IPS DF 6.9 (cell line): ENCODE measurements around the gene XIAP.
"Not testable (repeated sequence)": the region's sequence is repeated elsewhere in the genome, so short reads cannot be mapped to it uniquely, and the experiment has no call there.

ENCODE experiments used
- DNase-seq: peaks from one replicate; pipeline ENCODE4 v3.0.0-alpha.2; 2013; ENCODE audit warnings: low read depth, low spot score
- H3K27ac ChIP-seq: one replicate; pipeline ENCODE4 v1.5.1; 2013; ENCODE audit warnings: low read length, control low read depth
- H3K27me3 ChIP-seq: 2 replicates; pipeline ENCODE4 v1.6.1; 2013; ENCODE audit warnings: mild to moderate bottlenecking, low read length; ENCODE audit not compliant: control insufficient read depth, insufficient read depth
- H3K36me3 ChIP-seq: 2 replicates; pipeline ENCODE4 v1.6.1; 2013; ENCODE audit warnings: low read length; ENCODE audit not compliant: control insufficient read depth, insufficient read depth
- H3K4me1 ChIP-seq: 2 replicates; pipeline ENCODE4 v1.6.1; 2013; ENCODE audit warnings: low read length; ENCODE audit not compliant: control insufficient read depth, insufficient read depth
- H3K4me3 ChIP-seq: 2 replicates; pipeline ENCODE4 v1.5.1; 2013; ENCODE audit warnings: mild to moderate bottlenecking, low read length
- H3K9me3 ChIP-seq: 2 replicates; pipeline ENCODE4 v1.6.1; 2013; ENCODE audit warnings: low read length, inconsistent platforms; ENCODE audit not compliant: control insufficient read depth, insufficient read depth
- WGBS: extraction: QIAGEN DNeasy Blood & Tissue Kit; methylation state at CpG from one replicate; pipeline ENCODE4 v1.1.7; 2013; ENCODE audit warnings: mixed read lengths, missing lambda C conversion rate; ENCODE audit not compliant: insufficient read length, insufficient coverage; 5-methylcytosine and 5-hydroxymethylcytosine counted together

Gene XIAP

DNA sequence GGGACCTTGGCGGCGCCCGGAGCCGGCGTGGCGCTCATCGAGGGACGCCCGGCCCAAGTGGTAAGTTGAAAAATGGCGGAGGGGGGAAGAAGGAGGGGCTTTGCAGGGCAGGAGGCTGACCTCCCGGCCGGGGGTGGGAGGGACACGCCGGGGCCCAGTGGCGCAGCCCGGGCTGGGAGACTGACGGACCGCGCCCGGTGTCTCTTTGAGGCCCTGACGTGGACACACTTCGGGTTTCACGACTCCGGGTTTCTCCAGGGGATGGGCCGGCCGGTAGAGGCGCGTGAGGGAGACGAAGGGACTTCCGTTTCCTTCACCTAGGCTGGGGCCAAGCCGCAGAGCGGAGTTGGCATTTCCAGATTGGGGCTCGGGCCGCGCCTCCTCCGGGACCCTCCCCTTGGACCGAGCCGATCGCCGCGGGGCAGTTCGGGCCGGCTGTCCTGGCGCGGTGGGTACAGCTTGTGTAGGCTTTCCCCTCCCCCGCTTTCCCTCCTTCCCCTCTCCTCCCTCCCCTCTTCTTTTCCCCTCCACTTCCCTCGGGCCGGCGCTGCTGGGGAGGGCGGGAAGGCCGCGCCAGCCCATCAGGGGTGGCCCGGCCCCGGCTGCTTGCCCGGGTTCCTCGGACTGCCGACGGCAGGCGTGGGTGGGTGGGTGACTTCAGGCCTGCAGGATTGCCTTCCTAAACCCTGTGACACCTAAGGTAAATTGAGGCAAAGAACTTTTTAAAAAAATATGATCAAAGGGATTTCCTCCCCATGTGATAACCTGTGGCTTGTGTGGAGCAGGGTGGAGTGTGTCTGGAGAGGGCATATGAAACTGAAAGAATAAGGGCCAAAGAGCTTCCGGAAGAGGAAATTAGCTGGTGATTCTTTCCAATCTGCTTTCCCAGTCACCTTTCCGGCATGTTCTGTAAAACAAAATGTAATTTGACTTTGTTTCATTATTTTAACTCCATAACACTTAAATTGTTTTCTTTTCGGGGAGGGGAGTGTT, at the start of gene XIAP:
TSS of gene XIAP (plus strand) at position 208 of the 993 bp plus-strand sequence. CDS start 25,610 bp downstream, outside the sequence.
- Histone ChIP-seq H3K36me3 (no peaks in the 10 kb centered on the region), H3K9me3 (no peaks in the 10 kb centered on the region), H3K4me3 (peak within 1 kb of the TSS; percentile 91; the same call in 1 of the 2 replicates), H3K27me3 (no peaks in the 10 kb centered on the region), H3K4me1 (no peaks in the 10 kb centered on the region), H3K27ac (no peak within 1 kb of the TSS)
- WGBS = no CpG with 5 or more reads among the region's 62 CpGs
- no peak for DNase-seq

DNA sequence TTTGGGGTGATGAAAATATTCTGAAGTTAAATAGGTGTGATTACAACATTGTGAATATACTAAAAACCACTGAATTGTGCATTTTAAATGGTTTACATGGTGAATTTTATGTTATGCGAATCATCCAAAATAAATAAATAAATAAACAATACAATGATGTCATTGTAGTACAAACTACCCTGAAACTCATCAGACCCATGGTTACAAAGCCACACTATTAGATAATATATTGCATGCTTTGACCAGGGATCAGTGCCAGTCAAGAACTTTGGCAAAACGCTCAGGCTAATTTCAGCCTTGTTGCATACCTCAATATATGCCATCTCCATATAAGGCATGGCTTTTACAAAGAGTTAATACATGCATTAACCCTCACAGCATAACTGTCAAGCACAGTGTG, 45.5 kb upstream of the XIAP start:
- Histone ChIP-seq H3K4me3 (no peak overlapping the region), H3K36me3 (no peaks in the 10 kb centered on the region), H3K27me3 (no peaks in the 10 kb centered on the region), H3K27ac (no peak overlapping the region), H3K4me1 (no peaks in the 10 kb centered on the region), H3K9me3 (no peaks in the 10 kb centered on the region)
- DNase-seq = no peak
- WGBS = no CpG with 5 or more reads among the region's 2 CpGs

DNA sequence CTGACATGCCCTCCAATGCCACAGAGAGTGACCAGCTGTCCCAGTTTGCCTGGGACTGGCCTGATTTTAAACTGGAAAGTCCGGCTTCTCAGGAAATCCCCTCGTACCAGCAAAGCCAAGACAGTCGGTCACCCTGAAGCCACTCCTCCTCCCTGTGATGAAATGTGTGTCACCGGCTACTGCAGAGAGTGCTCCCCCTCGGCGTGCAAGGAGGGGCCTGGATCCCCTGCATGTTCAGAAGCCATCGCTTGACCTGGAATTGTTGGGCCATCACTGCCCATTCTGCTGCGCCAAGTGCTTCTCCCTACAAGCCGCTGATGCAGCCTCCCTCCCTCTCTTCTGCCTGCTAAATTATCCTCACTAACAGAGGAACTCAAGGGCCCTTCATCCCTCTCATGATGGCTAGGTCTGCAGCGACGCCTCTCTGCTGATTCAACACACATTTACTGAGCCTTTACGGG, 44.9 kb upstream of the XIAP start:
- not testable (repeated sequence) for DNase-seq, H3K4me3 ChIP-seq, H3K9me3 ChIP-seq, H3K4me1 ChIP-seq, H3K36me3 ChIP-seq, H3K27me3 ChIP-seq, H3K27ac ChIP-seq
- WGBS = no CpG with 5 or more reads among the region's 12 CpGs

DNA sequence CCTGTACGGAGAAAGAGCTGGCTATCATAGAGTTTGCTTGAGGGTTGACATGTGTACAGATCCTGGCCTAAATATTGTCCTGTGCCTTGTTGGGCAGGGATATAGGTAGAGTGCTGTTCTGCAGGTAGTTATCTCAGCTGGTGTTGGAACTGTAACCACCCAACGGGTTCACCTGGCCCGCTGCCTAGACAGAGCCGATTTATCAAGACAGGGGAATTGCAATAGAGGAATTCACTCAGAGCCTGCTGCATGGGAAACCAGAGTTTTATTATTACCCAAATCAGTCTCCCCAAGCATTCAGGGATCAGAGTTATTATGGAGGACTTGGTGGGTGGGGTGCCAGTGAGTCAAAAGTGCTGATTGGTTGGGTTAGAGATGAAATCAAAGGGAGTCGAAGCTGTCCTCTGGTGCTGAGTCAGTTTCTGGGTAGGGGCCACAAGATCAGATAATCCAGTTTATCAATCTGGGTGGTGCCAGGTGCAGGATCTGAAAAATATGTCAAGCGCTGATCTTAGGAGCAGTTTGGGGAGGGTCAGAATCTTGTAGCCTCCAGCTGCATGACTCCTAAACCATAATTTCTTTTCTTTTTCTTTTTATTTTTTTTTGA, 42.5 kb upstream of the XIAP start:
- Histone ChIP-seq H3K4me3 (no peak overlapping the region), H3K27me3 (no peaks in the 10 kb centered on the region), H3K9me3 (no peaks in the 10 kb centered on the region), H3K36me3 (no peaks in the 10 kb centered on the region), H3K27ac (no peak overlapping the region), H3K4me1 (no peaks in the 10 kb centered on the region)
- no peak for DNase-seq
- WGBS = no CpG with 5 or more reads among the region's 6 CpGs

DNA sequence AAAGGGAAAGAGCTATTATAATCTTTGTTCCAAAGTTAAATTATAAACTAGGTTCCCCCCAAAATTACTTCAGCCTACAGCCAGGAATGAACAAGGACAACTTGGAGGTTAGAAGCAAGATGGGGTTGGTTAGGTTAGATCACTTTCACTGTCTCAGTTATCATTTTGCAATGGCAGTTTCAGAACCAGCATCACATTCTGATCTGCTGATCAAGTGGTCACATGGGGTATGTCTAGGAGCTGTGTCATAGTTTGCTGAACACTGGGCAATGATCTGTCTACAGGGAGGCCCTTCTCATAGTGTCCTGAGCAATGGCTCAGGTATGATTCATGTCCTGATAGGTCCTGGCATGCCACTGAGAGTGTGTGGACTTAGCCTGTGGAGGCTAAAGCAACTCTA, 41.6 kb upstream of the XIAP start:
- DNase-seq = no peak
- Histone ChIP-seq H3K27ac (no peak overlapping the region), H3K27me3 (no peaks in the 10 kb centered on the region), H3K9me3 (no peaks in the 10 kb centered on the region), H3K36me3 (no peaks in the 10 kb centered on the region), H3K4me3 (no peak overlapping the region), H3K4me1 (no peaks in the 10 kb centered on the region)

DNA sequence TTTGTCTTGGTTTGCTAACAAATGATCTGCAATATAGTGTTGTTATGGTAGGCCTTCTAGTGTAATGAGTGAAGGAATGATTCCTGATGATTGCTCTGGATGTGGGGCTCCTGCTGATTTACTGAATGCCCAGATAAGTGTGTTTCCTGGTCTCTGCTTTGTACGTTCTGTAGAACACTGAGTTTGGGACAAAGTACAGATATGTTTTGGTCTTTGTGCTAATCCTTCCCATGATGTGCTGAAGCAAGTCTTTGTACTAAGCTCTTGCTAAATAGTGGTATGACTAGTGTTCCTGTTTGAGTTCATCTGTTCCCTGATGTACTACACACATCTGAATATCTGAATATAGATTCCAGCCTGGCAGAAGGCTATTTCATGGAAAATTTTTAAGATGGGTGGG, 36.9 kb upstream of the XIAP start:
- no CpG with 5 or more reads among the region's 1 CpG for WGBS
- peaks cover 1% of the 10 kb centered on the region; the same call in 1 of the 2 replicates for H3K4me1 ChIP-seq
- H3K9me3 ChIP-seq = no peaks in the 10 kb centered on the region
- H3K36me3 ChIP-seq = no peaks in the 10 kb centered on the region
- DNase-seq = no peak
- H3K27ac ChIP-seq = no peak overlapping the region
- H3K4me3 ChIP-seq = no peak overlapping the region
- no peaks in the 10 kb centered on the region for H3K27me3 ChIP-seq

DNA sequence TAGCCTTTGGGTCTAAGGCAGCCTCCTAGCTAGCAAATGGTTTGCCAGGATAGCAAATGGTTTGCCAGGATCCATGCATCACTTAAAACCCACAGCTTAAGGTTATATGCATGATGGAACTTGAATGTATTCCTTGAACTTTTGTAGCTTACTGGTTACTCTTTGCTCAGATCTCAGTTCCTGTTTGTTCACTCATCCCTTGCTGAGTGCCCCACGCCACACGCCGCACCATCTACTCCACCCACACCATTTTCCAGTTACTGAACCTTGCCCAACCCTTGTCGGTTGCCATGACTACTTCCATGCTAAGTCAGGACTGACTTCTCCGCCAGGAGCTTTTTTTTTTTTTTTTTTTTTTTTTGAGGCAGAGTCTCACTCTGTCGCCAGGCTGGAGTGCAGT, 29.5 kb upstream of the XIAP start:
- Histone ChIP-seq H3K4me1 (peaks cover 1% of the 10 kb centered on the region; the same call in 1 of the 2 replicates), H3K4me3 (no peak overlapping the region), H3K9me3 (no peaks in the 10 kb centered on the region), H3K36me3 (no peaks in the 10 kb centered on the region), H3K27me3 (no peaks in the 10 kb centered on the region), H3K27ac (no peak overlapping the region)
- no peak for DNase-seq
- no CpG with 5 or more reads among the region's 6 CpGs for WGBS

DNA sequence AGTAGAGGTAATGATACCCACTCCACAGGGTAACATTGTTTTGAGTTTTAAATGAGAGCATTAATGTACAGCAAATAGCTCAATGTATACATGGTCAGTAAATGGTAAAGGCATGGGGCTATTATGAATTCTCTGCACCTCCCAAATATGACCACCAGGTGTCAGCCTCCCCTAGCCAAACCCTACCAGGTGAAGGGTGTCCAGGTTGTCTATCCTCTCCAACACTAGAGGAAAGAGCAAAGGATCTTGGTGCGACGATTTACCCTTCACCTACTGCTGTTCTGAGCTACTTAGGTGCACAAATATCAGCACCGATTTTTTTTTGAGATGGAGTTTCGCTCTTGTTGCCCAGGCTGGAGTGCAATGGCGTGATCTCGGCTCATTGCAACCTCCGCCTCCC, 26.5 kb upstream of the XIAP start:
- peak; percentile 13 for DNase-seq
- no peak overlapping the region for H3K4me3 ChIP-seq
- H3K9me3 ChIP-seq = no peaks in the 10 kb centered on the region
- H3K27ac ChIP-seq = no peak overlapping the region
- no peaks in the 10 kb centered on the region for H3K27me3 ChIP-seq
- no CpG with 5 or more reads among the region's 7 CpGs for WGBS
- H3K4me1 ChIP-seq = no peaks in the 10 kb centered on the region
- H3K36me3 ChIP-seq = no peaks in the 10 kb centered on the region

DNA sequence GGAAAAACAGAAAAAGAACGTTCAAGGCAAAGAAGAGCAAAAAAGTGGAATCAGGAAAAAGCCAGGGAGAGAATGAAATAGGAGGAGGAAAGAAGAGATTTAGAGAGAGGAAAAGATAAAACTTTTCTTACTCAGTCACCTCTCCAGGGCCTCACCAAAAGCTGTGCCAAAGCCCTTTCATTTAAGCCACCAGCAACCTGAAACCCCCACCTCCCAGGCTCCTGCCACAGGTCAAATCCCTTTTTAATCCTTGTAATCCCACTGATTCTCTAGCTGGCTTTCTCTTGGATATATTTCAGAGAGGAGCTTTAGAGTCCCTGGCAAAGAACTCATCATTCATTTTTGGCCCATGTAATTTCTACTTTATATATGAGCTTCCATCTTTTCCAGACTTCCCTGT, 25.7 kb upstream of the XIAP start:
- Histone ChIP-seq H3K27me3 (no peaks in the 10 kb centered on the region), H3K4me1 (no peaks in the 10 kb centered on the region), H3K36me3 (no peaks in the 10 kb centered on the region), H3K9me3 (no peaks in the 10 kb centered on the region), H3K4me3 (no peak overlapping the region), H3K27ac (no peak overlapping the region)
- WGBS = no CpG with 5 or more reads among the region's 1 CpG
- DNase-seq = no peak

DNA sequence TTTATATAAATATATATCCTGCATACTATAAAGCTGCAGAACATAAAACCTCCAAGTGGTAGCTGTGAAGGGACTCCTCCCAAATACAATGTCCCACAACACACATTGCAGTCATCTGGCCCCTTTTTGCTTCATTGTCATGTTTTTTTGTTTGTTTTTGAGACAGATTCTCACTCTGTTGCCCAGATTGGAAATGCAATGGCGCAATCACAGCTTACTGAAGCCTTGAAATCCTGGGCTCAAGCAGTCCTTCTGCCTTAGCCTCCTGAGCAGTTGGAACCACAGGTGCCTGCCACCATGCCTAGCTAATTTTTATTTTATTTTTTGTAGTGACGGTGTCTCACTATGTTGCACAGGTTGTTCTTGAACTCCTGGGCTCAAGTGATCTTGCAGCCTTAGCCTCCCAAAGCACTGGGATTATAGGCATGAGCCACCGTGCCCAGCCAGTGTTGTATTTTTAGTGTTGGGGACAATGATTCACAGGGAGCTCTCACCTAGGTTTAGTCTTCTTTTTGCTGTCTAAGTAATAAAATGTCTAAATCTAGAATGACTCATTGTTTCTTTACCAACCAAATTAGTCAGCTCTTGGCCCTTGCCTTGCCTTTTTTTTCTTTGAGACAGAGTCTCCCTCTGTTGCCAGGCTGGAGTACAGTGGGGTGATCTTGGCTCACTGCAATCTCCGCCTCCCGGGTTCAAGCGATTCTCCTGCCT, 24.0 kb upstream of the XIAP start:
- WGBS = no CpG with 5 or more reads among the region's 6 CpGs
- H3K4me3 ChIP-seq = no peak overlapping the region
- no peak overlapping the region for H3K27ac ChIP-seq
- H3K4me1 ChIP-seq = no peaks in the 10 kb centered on the region
- H3K9me3 ChIP-seq = no peaks in the 10 kb centered on the region
- no peaks in the 10 kb centered on the region for H3K27me3 ChIP-seq
- no peak for DNase-seq
- H3K36me3 ChIP-seq = no peaks in the 10 kb centered on the region
